ENCODE data around the gene RTN4R. TPM values are rescaled to one million over a fixed set of nuclear protein-coding genes. Genes with fewer than 3 reads are reported as not detected.
A peak's percentile ranks its signal among the peaks of the same experiment; 100 is the strongest.

RTN4R gene
- total and polyA plus RNA-seq, 9 of the 15 experiments (the other 6 are each of a cell fraction or from before 2014, with no cell fraction given) = 0.04 to 2.8 (median 1.4) TPM; not detected in 3

GRCh38 chr22:20211997-20212753 lies 55.9 kb downstream of the RTN4R start (continued):
- no peak for TF ChIP-seq JUNB (CRISPR knock-in tag; conservative IDR thresholded peaks at IDR 0.05)
- peak; percentile 39; the same call in 1 of the 2 replicates for TF ChIP-seq PHF8 (IDR thresholded peaks at IDR 0.05; ENCODE audit: borderline replicate concordance, low read length)
- TF ChIP-seq SETDB1 (IDR thresholded peaks at IDR 0.05; ENCODE audit: low read length) = peak; percentile 70
- no peak for TF ChIP-seq PYGO2 (tag; IDR thresholded peaks at IDR 0.05)
- TF ChIP-seq MYNN (IDR thresholded peaks at IDR 0.05) = 0 out of 2 replicates have a peak, but pooled peaks have one; percentile 16
- TF ChIP-seq MYNN (CRISPR knock-in tag; IDR thresholded peaks at IDR 0.05) = no peak
- no peak for TF ChIP-seq STAT5A (IDR thresholded peaks at IDR 0.05; ENCODE audit: borderline replicate concordance, low read length)
- TF ChIP-seq CAMTA2 (CRISPR knock-in tag; conservative IDR thresholded peaks at IDR 0.05) = 0 out of 2 replicates have a peak, but pooled peaks have one; percentile 37
- no peak for TF ChIP-seq STAG1 (CRISPR knock-in tag; IDR thresholded peaks at IDR 0.05; ENCODE audit: borderline replicate concordance)
- peak; percentile 5; the same call in 1 of the 2 replicates for TF ChIP-seq ZKSCAN1 (IDR thresholded peaks at IDR 0.05; ENCODE audit: low read depth, low read length)
- TF ChIP-seq ZNF57 (CRISPR knock-in tag; IDR thresholded peaks at IDR 0.05) = no peak
- no peak; the same call in none of the 2 replicates for TF ChIP-seq RAD51 (IDR thresholded peaks at IDR 0.05; ENCODE audit: borderline replicate concordance, low read depth)
- no peak for TF ChIP-seq JUND (IDR thresholded peaks at IDR 0.05; ENCODE audit: borderline replicate concordance, low read depth, low read length)
- no peak for TF ChIP-seq JUND (tag; IDR thresholded peaks at IDR 0.05; ENCODE audit: borderline replicate concordance, low read depth, low read length)
- no peak for TF ChIP-seq KLF13 (tag; IDR thresholded peaks at IDR 0.05; ENCODE audit: borderline replicate concordance, low read depth)
- no peak for TF ChIP-seq ZBTB8A (IDR thresholded peaks at IDR 0.05; ENCODE audit: partially characterized antibody)
- no peak for TF ChIP-seq ZNF217 (CRISPR knock-in tag; IDR thresholded peaks at IDR 0.05)
- no peak for TF ChIP-seq RFX7 (CRISPR knock-in tag; IDR thresholded peaks at IDR 0.05)
- no peak for TF ChIP-seq ZBTB40 (IDR thresholded peaks at IDR 0.05)
- TF ChIP-seq ZBTB40 (CRISPR knock-in tag; IDR thresholded peaks at IDR 0.05) = no peak
- no peak for TF ChIP-seq ZNF77 (CRISPR knock-in tag; IDR thresholded peaks at IDR 0.05)

Measured in K562 (cell line).